Stomach (tissue), 4 donors: Measurements from ENCODE around the gene ZDHHC11.

Source experiments
- EP300 ChIP-seq: sonication (generic); formaldehyde crosslinking; IDR thresholded peaks from one replicate; pipeline ENCODE4 v1.6.1; 2017; ENCODE audit warnings: antibody characterized with exemption
- POLR2AphosphoS5 ChIP-seq, 3 donors: sonication (generic); formaldehyde crosslinking; IDR thresholded peaks; one replicate each; pipeline ENCODE4 v1.6.1; 2016; ENCODE audit warnings: antibody characterized with exemption in 3 of 3
- TF ChIP-seq, protein P1 (sequence below), 7 experiments: fragments of 450-650 bp in 4 of 7; fragments of 200-600 bp in 3 of 7; sonication (generic) in 3 of 7; IDR thresholded peaks; one replicate each; pipeline ENCODE4 v1.5.1; 2016 to 2019; ENCODE audit warnings: antibody characterized with exemption in 7 of 7, control low read depth in 2 of 7, mild to moderate bottlenecking in 1 of 7

GRCh38 chr5:854966-855743 lies 4.4 kb upstream of the ZDHHC11 start:
- TF ChIP-seq EP300 (no peak), POLR2AphosphoS5 (IDR thresholded peaks at IDR 0.05) (no peak)
- TF ChIP-seq, protein P1, sequence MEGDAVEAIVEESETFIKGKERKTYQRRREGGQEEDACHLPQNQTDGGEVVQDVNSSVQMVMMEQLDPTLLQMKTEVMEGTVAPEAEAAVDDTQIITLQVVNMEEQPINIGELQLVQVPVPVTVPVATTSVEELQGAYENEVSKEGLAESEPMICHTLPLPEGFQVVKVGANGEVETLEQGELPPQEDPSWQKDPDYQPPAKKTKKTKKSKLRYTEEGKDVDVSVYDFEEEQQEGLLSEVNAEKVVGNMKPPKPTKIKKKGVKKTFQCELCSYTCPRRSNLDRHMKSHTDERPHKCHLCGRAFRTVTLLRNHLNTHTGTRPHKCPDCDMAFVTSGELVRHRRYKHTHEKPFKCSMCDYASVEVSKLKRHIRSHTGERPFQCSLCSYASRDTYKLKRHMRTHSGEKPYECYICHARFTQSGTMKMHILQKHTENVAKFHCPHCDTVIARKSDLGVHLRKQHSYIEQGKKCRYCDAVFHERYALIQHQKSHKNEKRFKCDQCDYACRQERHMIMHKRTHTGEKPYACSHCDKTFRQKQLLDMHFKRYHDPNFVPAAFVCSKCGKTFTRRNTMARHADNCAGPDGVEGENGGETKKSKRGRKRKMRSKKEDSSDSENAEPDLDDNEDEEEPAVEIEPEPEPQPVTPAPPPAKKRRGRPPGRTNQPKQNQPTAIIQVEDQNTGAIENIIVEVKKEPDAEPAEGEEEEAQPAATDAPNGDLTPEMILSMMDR (IDR thresholded peaks at IDR 0.05) = no peak
